OCI-LY7 (cell line): ENCODE results near the gene CNIH3. TPM values are rescaled to one million over a fixed set of nuclear protein-coding genes. Genes with fewer than 3 reads are reported as not detected.
"Not testable (repeated sequence)": the region's sequence is repeated elsewhere in the genome, so short reads cannot be mapped to it uniquely, and the experiment has no call there.

Source experiments
- BruUV-seq: library from RNA; stranded (reverse); fragments of 400-500 nt; replicated peaks from 2 replicates; lab custom pipeline; 2021; lab: Mats Ljungman, UMichigan
- CTCF ChIA-PET: fragments of 300-600 bp; sonication (Branson Sonifier 250); formaldehyde crosslinking; loops from one replicate; lab custom pipeline; 2022; ENCODE audit warnings: antibody characterized with exemption; ENCODE audit not compliant: unreplicated experiment; lab: Charles Lee
- POLR2A ChIA-PET: fragments of 300-600 bp; sonication (Branson Sonifier 250); formaldehyde crosslinking; loops from one replicate; lab custom pipeline; 2022; ENCODE audit warnings: antibody characterized with exemption; lab: Charles Lee
- DNase-seq: peaks from one replicate; pipeline ENCODE4 v3.0.0-alpha.2; 2015; ENCODE audit warnings: low spot score
- H2AFZ ChIP-seq: fragments of 200-600 bp; sonication (generic), shearing (Covaris generic); 2 replicates; pipeline ENCODE4 v1.6.1; 2014; ENCODE audit warnings: mild to moderate bottlenecking, antibody characterized with exemption, low read length, moderate library complexity
- H3K27ac ChIP-seq: fragments of 200-600 bp; sonication (generic); 2 replicates; pipeline ENCODE4 v1.5.1; 2014; ENCODE audit warnings: mixed run types, low read depth, mild to moderate bottlenecking, moderate library complexity, low read length, inconsistent platforms; ENCODE audit not compliant: poor library complexity, severe bottlenecking
- H3K36me3 ChIP-seq: fragments of 200-600 bp; sonication (generic); 2 replicates; pipeline ENCODE4 v1.6.1; 2014; ENCODE audit warnings: mild to moderate bottlenecking, antibody characterized with exemption, low read length, moderate library complexity, mixed read lengths; ENCODE audit not compliant: insufficient read depth
- H3K4me1 ChIP-seq: fragments of 200-600 bp; sonication (generic); 2 replicates; pipeline ENCODE4 v1.5.1; 2014; ENCODE audit warnings: mild to moderate bottlenecking, low read length; ENCODE audit not compliant: insufficient read depth, poor library complexity, severe bottlenecking
- H3K4me2 ChIP-seq: fragments of 200-600 bp; sonication (generic); 2 replicates; pipeline ENCODE4 v1.6.1; 2014; ENCODE audit warnings: mild to moderate bottlenecking, low read length
- H3K4me3 ChIP-seq: fragments of 200-600 bp; sonication (generic); 2 replicates; pipeline ENCODE4 v1.5.1; 2014; ENCODE audit warnings: mild to moderate bottlenecking, low read depth, low read length; ENCODE audit not compliant: poor library complexity, severe bottlenecking
- H3K79me2 ChIP-seq: fragments of 200-600 bp; sonication (generic); 2 replicates; pipeline ENCODE4 v1.6.1; 2016; ENCODE audit warnings: low read depth, mild to moderate bottlenecking, low read length, moderate library complexity, mixed read lengths; ENCODE audit not compliant: insufficient read depth
- H3K9me2 ChIP-seq: fragments of 200-600 bp; sonication (generic); 2 replicates; pipeline ENCODE4 v1.6.1; 2016; ENCODE audit warnings: mild to moderate bottlenecking, low read length, mixed read lengths; ENCODE audit not compliant: insufficient read depth
- H3K9me3 ChIP-seq: fragments of 200-600 bp; sonication (generic); 2 replicates; pipeline ENCODE4 v1.6.1; 2014; ENCODE audit warnings: mild to moderate bottlenecking, mixed run types, low read length, mixed read lengths
- H4K20me1 ChIP-seq: fragments of 200-600 bp; sonication (generic); 2 replicates; pipeline ENCODE4 v1.6.1; 2014; ENCODE audit warnings: mild to moderate bottlenecking, antibody characterized with exemption, low read length, moderate library complexity, mixed read lengths; ENCODE audit not compliant: insufficient read depth
- CTCF ChIP-seq: fragments of 200-600 bp; sonication (generic); conservative IDR thresholded peaks from 2 replicates; pipeline ENCODE4 v1.5.1; 2014; ENCODE audit warnings: mild to moderate bottlenecking, antibody characterized with exemption, low read length, moderate library complexity, mixed read lengths
- EZH2phosphoT487 ChIP-seq: fragments of 200-600 bp; sonication (generic); IDR thresholded peaks from 2 replicates; pipeline ENCODE4 v1.6.1; 2018; ENCODE audit warnings: low read depth, borderline replicate concordance, mild to moderate bottlenecking, mixed run types, antibody characterized with exemption, low read length, moderate library complexity, mixed read lengths
- intact Hi-C: fragments of 100-400 bp; cut with micrococcal nuclease; formaldehyde crosslinking; loops from one replicate; pipeline ENCODE4 v1.10.0; 2022; ENCODE audit not compliant: unreplicated experiment
- total RNA-seq, 2 experiments: library from RNA; depleted of rRNA in 1 of 2; stranded (reverse); fragments of >200 nt in 1 of 2; shearing (Covaris generic) in 1 of 2; gene quantifications; 2 replicates each; pipeline ENCODE4 v1.2.3, GENCODE V29; 2014 to 2022

CNIH3 gene
- total RNA-seq, 2 experiments from 2014 or later: 1.9 to 2.4 TPM

GRCh38 chr1:224707843-224708725 is 92.0 kb downstream of the CNIH3 start:
- Histone ChIP-seq H2AFZ (no peak overlapping the region), H3K4me1 (no peaks in the 10 kb centered on the region), H3K4me3 (no peak overlapping the region), H3K27ac (no peak overlapping the region), H3K9me2 (no peaks in the 10 kb centered on the region), H3K4me2 (no peak overlapping the region), H3K9me3 (no peaks in the 10 kb centered on the region), H4K20me1 (no peaks in the 10 kb centered on the region), H3K79me2 (no peaks in the 10 kb centered on the region), H3K36me3 (no peaks in the 10 kb centered on the region)
- TF ChIP-seq CTCF: no peak
- TF ChIP-seq EZH2phosphoT487: no peak
- no peak for DNase-seq
- intact Hi-C loops: no loop called here
- no TSS peak for BruUV-seq
- CTCF ChIA-PET: interaction anchor here (1.1 kb wide), 1 partner anchor 144 kb away, joined by 3 read pairs; no protein-coding TSS in a partner anchor
- POLR2A ChIA-PET: no interaction called here

DNA sequence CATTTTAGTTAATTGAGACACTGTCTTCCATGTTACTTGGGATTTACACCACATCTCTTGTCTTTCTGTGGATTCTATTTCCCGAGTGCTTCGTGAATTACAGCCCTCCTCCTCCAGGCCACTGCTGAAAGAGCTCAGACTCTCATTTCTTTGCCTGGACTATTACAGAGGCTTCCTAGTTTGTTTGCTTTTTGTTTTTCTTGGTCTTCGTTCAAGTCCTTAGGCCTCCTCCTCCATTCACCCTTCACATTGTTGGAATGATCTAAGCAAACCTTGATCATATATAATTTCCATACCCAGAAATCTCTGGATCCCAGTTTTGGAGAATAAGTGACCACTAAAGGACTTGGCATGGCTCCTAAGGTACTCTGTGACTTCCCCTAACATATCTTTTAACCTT is 94.1 kb downstream of the CNIH3 start:
- Histone ChIP-seq H3K79me2 (no peaks in the 10 kb centered on the region), H3K4me3 (no peak overlapping the region), H3K4me1 (no peaks in the 10 kb centered on the region), H3K9me3 (no peaks in the 10 kb centered on the region), H2AFZ (no peak overlapping the region), H3K4me2 (no peak overlapping the region), H3K36me3 (no peaks in the 10 kb centered on the region), H4K20me1 (no peaks in the 10 kb centered on the region; the same call in 1 of the 2 replicates), H3K9me2 (no peaks in the 10 kb centered on the region), H3K27ac (no peak overlapping the region)
- POLR2A ChIA-PET: no interaction called here
- TF ChIP-seq CTCF: no peak
- no peak for TF ChIP-seq EZH2phosphoT487
- intact Hi-C loops: no loop called here
- CTCF ChIA-PET: no interaction called here
- no peak for DNase-seq
- BruUV-seq: no TSS peak

- H3K4me2 ChIP-seq, H3K9me2 ChIP-seq, DNase-seq, H3K27ac ChIP-seq, H3K4me3 ChIP-seq, H3K9me3 ChIP-seq, CTCF ChIA-PET, H3K79me2 ChIP-seq, H2AFZ ChIP-seq, H4K20me1 ChIP-seq, H3K36me3 ChIP-seq, intact Hi-C loops, H3K4me1 ChIP-seq, POLR2A ChIA-PET, BruUV-seq: not testable (repeated sequence)
These were observed 95.2 kb downstream of the CNIH3 start for GRCh38 chr1:224711231-224711756.
